ENCODE results near the gene SART1. TPM values are rescaled to one million over a fixed set of nuclear protein-coding genes. Genes with fewer than 3 reads are reported as not detected.
"Not testable (repeated sequence)": the region's sequence is repeated elsewhere in the genome, so short reads cannot be mapped to it uniquely, and the experiment has no call there.

Gene SART1
- total RNA-seq, 4 donors from 2014 or later: 12.0 to 55.2 (median 33.3) TPM

DNA sequence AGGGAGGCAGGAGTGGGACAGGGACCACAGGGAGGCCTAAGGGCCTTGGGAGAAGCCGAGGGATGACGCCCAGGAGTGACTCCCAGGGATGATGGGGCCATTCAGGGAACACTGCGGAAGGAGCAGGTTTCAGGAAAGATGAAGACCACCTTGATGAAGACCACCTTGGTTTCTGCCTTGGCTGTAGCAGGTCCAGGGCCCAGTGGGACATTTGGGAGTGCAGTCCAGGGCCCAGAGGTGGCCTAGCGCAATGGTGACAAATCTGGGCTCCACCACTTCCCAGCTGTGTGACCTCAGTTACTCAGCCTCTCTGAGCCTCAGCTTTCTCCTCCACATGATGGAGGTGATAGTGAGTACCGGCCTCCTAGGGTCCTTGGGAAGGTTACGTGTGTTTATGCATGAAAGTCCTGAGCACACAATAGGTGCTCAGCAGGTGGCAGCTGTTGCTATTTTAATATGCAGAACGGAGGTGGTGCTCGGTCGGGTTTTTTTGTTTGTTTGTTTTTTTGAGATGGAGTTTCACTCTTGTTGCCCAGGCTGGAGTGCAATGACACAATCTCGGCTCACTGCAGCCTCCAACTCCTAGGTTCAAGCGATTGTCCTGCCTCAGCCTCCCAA, 15.5 kb upstream of the SART1 start:
- no peaks in the 10 kb centered on the region for H3K36me3 ChIP-seq
- TF ChIP-seq, protein P1, sequence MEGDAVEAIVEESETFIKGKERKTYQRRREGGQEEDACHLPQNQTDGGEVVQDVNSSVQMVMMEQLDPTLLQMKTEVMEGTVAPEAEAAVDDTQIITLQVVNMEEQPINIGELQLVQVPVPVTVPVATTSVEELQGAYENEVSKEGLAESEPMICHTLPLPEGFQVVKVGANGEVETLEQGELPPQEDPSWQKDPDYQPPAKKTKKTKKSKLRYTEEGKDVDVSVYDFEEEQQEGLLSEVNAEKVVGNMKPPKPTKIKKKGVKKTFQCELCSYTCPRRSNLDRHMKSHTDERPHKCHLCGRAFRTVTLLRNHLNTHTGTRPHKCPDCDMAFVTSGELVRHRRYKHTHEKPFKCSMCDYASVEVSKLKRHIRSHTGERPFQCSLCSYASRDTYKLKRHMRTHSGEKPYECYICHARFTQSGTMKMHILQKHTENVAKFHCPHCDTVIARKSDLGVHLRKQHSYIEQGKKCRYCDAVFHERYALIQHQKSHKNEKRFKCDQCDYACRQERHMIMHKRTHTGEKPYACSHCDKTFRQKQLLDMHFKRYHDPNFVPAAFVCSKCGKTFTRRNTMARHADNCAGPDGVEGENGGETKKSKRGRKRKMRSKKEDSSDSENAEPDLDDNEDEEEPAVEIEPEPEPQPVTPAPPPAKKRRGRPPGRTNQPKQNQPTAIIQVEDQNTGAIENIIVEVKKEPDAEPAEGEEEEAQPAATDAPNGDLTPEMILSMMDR (IDR thresholded peaks at IDR 0.05 in 4 of 5, conservative IDR thresholded peaks at IDR 0.05 in 1 of 5): no peak
- H3K4me3 ChIP-seq: no peak overlapping the region
- in situ Hi-C loops (cut with MboI; ENCODE audit: low sequenced_read_pairs in 4 of 4): no loop called here
- intact Hi-C loops (cut with DNase I; ENCODE audit: low total_unique reads): no loop called here
- DNase-seq: no peak
- no peaks in the 10 kb centered on the region for H3K4me1 ChIP-seq
- no peak overlapping the region for H3K27ac ChIP-seq
- H3K27me3 ChIP-seq: no peaks in the 10 kb centered on the region
- ATAC-seq: no peak
- H3K9me3 ChIP-seq: no peaks in the 10 kb centered on the region

DNA sequence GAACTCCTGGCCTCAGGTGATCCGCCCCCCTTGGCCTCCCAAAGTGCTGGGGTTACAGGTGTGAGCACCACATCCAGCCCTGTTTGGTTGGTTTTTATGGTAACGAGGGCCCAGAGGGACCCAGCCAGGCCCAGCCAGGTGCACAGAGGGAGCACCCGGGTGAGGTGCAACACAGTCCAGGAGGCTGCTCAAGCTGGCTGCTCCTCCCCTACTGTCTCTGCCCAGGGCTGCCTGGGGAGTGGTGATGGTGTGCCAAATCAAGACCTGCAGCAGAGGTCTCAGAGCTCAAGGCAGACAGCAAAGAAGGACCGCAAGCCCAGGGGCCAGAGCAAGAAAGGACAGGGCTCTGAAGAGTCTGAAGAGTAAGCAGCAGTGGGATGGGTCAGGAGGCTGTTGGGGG, 14.9 kb upstream of the SART1 start:
- no peak for TF ChIP-seq POLR2A (IDR thresholded peaks at IDR 0.05)
- TF ChIP-seq, protein P1 (IDR thresholded peaks at IDR 0.05 in 4 of 5, conservative IDR thresholded peaks at IDR 0.05 in 1 of 5): no peak
- no peak overlapping the region for H3K27ac ChIP-seq
- intact Hi-C loops (cut with DNase I; ENCODE audit: low total_unique reads) (no loop called here), in situ Hi-C loops (cut with MboI; ENCODE audit: low sequenced_read_pairs in 4 of 4) (no loop called here)
- H3K4me3 ChIP-seq: no peak overlapping the region
- H3K36me3 ChIP-seq: no peaks in the 10 kb centered on the region
- DNase-seq (no peak), ATAC-seq (no peak)
- H3K9me3 ChIP-seq: no peaks in the 10 kb centered on the region
- H3K4me1 ChIP-seq: no peaks in the 10 kb centered on the region
- no peaks in the 10 kb centered on the region for H3K27me3 ChIP-seq

DNA sequence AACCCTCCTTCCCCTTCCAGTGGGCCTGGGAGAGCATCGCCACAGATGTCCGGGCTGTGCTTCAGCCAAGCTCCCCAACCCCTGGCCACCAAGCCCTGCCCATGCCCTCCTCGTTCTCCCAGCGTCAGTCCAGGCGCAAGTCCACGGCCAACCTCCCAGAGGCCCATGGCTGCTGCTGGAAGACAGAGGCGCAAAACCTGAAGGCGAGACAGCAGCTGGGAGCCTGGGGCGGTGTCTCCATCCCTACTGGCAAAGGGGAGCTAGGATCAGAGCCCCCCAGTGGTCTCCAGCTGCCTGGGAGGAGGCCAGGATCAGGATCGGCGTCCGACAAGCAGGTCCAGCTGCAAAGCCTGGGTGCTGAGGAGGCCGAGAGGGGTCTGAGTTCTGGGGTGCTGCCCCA, 14.4 kb upstream of the SART1 start:
- Histone ChIP-seq H3K36me3 (no peaks in the 10 kb centered on the region), H3K27ac (no peak overlapping the region), H3K9me3 (no peaks in the 10 kb centered on the region), H3K4me3 (no peak overlapping the region), H3K4me1 (no peaks in the 10 kb centered on the region), H3K27me3 (no peaks in the 10 kb centered on the region)
- ATAC-seq (no peak), DNase-seq (no peak)
- TF ChIP-seq, protein P1 (IDR thresholded peaks at IDR 0.05 in 4 of 5, conservative IDR thresholded peaks at IDR 0.05 in 1 of 5): no peak
- TF ChIP-seq POLR2A (IDR thresholded peaks at IDR 0.05): no peak
- intact Hi-C loops (cut with DNase I; ENCODE audit: low total_unique reads): no loop called here
- in situ Hi-C loops (cut with MboI; ENCODE audit: low sequenced_read_pairs in 4 of 4): no loop called here

DNA sequence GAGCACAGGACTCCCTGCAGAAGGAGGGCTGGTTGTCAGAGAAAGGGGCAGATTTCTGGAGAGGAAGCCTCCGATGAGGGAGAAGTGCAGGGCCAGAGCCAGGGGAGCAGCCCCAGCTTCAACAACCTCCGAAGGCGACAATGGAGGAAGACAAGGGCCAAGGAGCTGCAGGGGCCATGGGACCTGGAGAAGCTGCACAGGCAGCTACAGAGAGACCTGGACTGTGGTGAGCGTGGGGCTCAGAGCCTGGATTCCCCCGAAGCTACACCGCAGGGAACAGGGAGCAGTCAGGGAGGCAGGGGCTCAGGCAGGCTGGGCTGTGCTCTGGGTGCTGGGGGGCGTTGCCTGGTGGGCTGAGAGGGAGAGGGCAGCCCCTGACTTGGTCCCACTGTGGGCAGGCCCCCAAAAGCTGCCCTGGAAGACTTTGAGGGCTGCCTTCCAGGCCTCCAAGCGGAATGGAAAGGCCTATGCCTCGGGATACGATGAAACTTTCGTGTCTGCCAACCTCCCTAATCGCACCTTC, 13.9 kb upstream of the SART1 start:
- Histone ChIP-seq H3K27me3 (no peaks in the 10 kb centered on the region), H3K9me3 (no peaks in the 10 kb centered on the region), H3K4me1 (no peaks in the 10 kb centered on the region), H3K4me3 (no peak overlapping the region), H3K27ac (no peak overlapping the region), H3K36me3 (no peaks in the 10 kb centered on the region)
- no peak for TF ChIP-seq POLR2A (IDR thresholded peaks at IDR 0.05)
- TF ChIP-seq, protein P1 (IDR thresholded peaks at IDR 0.05 in 4 of 5, conservative IDR thresholded peaks at IDR 0.05 in 1 of 5): no peak
- ATAC-seq (no peak), DNase-seq (no peak)
- intact Hi-C loops (cut with DNase I; ENCODE audit: low total_unique reads) (no loop called here), in situ Hi-C loops (cut with MboI; ENCODE audit: low sequenced_read_pairs in 4 of 4) (no loop called here)

- H3K9me3 ChIP-seq; H3K27me3 ChIP-seq; intact Hi-C loops (cut with DNase I; ENCODE audit: low total_unique reads); H3K36me3 ChIP-seq; H3K4me3 ChIP-seq; DNase-seq; ATAC-seq; in situ Hi-C loops (cut with MboI; ENCODE audit: low sequenced_read_pairs in 4 of 4); H3K27ac ChIP-seq; H3K4me1 ChIP-seq: not testable (repeated sequence)
These were observed 10.8 kb upstream of the SART1 start for GRCh38 chr11:65950711-65951110.

- H3K9me3 ChIP-seq; H3K4me1 ChIP-seq; DNase-seq; in situ Hi-C loops (cut with MboI; ENCODE audit: low sequenced_read_pairs in 4 of 4); intact Hi-C loops (cut with DNase I; ENCODE audit: low total_unique reads); ATAC-seq; H3K27me3 ChIP-seq; H3K27ac ChIP-seq; H3K36me3 ChIP-seq; H3K4me3 ChIP-seq: not testable (repeated sequence)
These were observed 9.9 kb upstream of the SART1 start for GRCh38 chr11:65951641-65952040.

All from gastrocnemius medialis (tissue), 4 donors.